Activated T-helper 1 cell treated with anti-CD3 and anti-CD28 coated beads, Interleukin-12 subunit alpha, Interleukin-12 subunit beta, Interleukin-2, Interleukin-4 antibody, amounts not matched to agents 30 ng/mL and 10 ng/mL and 1 ng/mL, durations not matched to agents 14 hours and 24 hours and 36 hours (primary cell): ENCODE data around the gene SORT1. TPM values are rescaled to one million over a fixed set of nuclear protein-coding genes. Genes with fewer than 3 reads are reported as not detected.
"Not testable (repeated sequence)": the region's sequence is repeated elsewhere in the genome, so short reads cannot be mapped to it uniquely, and the experiment has no call there.

ENCODE experiments used
- DNase-seq: peaks from one replicate; pipeline ENCODE4 v3.0.0; 2021; ENCODE audit warnings: low spot score
- H3K27ac Mint-ChIP-seq: one replicate; pipeline ENCODE4 v1.8.0; 2021; ENCODE audit warnings: mild to moderate bottlenecking, mixed read lengths
- H3K27me3 Mint-ChIP-seq: one replicate; pipeline ENCODE4 v1.8.0; 2022; ENCODE audit warnings: mild to moderate bottlenecking, moderate library complexity, mixed read lengths; ENCODE audit not compliant: insufficient read depth
- H3K36me3 Mint-ChIP-seq: one replicate; pipeline ENCODE4 v1.8.0; 2021; ENCODE audit warnings: low read depth, mixed read lengths
- H3K4me1 Mint-ChIP-seq: one replicate; pipeline ENCODE4 v1.8.0; 2021; ENCODE audit warnings: low read depth, mixed read lengths
- H3K4me3 Mint-ChIP-seq: one replicate; pipeline ENCODE4 v1.8.0; 2021; ENCODE audit warnings: mild to moderate bottlenecking, moderate library complexity, mixed read lengths
- H3K9me3 Mint-ChIP-seq: one replicate; pipeline ENCODE4 v1.8.0; 2021; ENCODE audit warnings: mixed read lengths
- intact Hi-C: fragments of 100-400 bp; cut with micrococcal nuclease; formaldehyde crosslinking; loops from one replicate; pipeline ENCODE4 v1.15.1; 2024
- total RNA-seq: library from RNA; stranded (reverse); gene quantifications from 2 replicates; pipeline ENCODE4 v1.2.3, GENCODE V29; 2022

Gene SORT1
- total RNA-seq, result 1.4 and 1.5 TPM in 2 replicates

DNA sequence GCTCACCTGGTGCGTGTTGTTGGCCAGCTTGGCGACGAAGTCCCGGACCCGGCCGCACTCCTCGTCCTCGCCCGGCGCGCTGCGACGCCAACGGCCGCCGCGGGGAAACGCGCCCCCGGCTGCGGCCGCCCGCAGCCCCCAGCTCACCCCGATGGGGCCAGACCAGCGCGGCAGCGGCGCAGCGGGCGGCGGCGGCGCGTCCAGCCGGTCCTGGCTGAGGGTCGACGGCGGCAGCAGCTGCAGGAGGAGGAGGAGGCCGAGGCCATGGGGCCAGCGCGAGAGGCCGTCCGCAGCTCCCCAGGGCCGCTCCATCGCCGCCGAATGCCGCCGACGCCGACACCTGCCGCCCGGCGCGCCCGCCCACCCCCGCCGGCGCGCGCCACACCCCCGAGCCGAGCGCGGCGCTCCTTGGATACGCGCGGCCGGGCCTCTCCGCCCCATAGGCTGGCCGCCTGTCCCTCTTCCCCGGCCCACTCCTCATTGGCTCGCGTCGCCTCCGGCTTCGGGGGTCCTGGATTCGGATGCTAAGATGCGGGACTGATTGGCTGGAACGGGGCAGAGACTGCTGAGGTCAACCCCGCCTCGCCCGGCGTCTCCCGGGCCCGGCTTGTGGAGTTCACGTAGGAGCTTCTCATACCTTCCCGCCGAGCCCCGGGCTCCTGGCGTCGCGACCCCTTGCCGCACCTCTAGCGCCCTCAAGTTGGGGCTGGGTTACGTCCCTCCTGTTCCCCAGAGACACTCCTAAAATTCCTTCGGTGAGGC is at the start of gene SORT1:
TSS of gene SORT1 (minus strand) at position 338 of the 762 bp plus-strand sequence. CDS start at position 312, 26 bp downstream.
- peaks cover 42% of the 10 kb centered on the region for H3K27me3 Mint-ChIP-seq
- peak within 1 kb of the TSS; percentile 38 for H3K27ac Mint-ChIP-seq
- intact Hi-C loops, result loop anchor here (2.0 kb wide), 1 partner anchor 27 kb away; no protein-coding TSS in a partner anchor
- peaks cover 15% of the 10 kb centered on the region for H3K36me3 Mint-ChIP-seq
- H3K9me3 Mint-ChIP-seq, result no peaks in the 10 kb centered on the region
- peak within 1 kb of the TSS; percentile 86 for H3K4me3 Mint-ChIP-seq
- H3K4me1 Mint-ChIP-seq, result peaks cover 25% of the 10 kb centered on the region
- DNase-seq, result peak; percentile 45

DNA sequence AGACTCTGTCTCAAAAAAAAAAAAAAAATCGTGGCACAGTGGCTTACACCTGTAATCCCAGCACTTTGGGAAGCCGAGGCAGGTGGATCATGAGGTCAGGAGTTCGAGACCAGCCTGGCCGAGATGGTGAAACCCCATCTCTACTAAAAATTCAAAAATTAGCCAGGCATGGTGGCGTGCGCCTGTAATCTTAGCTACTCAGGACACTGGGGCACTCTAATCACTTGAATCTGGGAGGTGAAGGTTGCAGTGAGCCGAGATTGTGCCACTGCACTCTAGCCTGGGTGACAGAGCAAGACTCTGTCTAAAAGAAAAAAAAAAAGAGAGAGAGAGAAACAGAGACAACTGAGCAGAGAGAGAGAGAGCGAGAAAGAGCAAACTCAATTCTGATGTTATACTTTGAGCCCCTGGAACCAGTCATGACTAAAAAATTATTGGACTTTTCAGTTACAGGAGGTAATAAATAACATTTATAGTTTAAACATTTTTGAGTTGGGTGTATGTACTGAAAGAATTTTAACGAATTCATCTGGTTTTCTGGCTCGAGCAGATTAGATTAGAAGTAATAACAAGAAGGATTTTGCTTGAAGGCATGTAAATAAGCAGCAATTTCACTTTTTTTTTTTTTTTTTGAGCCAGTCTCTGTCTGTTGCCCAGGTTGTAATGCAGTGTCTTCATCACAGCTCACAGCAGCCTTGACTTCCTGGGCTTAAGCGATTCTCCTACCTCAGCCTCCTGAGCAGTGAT is 48.4 kb upstream of the SORT1 start:
- H3K9me3 Mint-ChIP-seq, H3K4me3 Mint-ChIP-seq, DNase-seq, H3K27ac Mint-ChIP-seq, H3K4me1 Mint-ChIP-seq, H3K36me3 Mint-ChIP-seq, intact Hi-C loops: not testable (repeated sequence)
- peaks cover 37% of the 10 kb centered on the region for H3K27me3 Mint-ChIP-seq

DNA sequence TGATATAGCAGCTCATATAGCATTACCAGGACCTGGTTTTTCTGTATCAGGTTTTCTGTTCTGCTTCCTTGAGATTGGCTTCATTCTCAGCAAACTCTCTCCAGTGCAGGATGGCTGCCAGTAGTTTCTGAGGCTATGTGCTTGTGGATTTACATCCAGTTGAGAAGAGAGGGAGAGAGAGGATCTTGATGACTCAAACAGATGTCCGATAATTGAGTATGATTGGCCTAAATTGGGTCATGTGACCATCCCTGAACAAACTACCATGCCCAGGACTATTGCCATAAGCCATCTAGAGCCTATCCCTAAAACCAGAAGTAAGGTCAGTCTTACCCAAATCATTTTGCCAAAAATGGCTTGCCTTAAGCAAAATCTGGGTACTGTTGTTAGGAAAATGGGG is 46.6 kb upstream of the SORT1 start:
- Mint-ChIP-seq H3K4me3 (no peak overlapping the region), H3K27me3 (peaks cover 26% of the 10 kb centered on the region), H3K9me3 (no peaks in the 10 kb centered on the region), H3K36me3 (no peaks in the 10 kb centered on the region), H3K4me1 (no peaks in the 10 kb centered on the region), H3K27ac (no peak overlapping the region)
- no peak for DNase-seq
- intact Hi-C loops, result no loop called here

DNA sequence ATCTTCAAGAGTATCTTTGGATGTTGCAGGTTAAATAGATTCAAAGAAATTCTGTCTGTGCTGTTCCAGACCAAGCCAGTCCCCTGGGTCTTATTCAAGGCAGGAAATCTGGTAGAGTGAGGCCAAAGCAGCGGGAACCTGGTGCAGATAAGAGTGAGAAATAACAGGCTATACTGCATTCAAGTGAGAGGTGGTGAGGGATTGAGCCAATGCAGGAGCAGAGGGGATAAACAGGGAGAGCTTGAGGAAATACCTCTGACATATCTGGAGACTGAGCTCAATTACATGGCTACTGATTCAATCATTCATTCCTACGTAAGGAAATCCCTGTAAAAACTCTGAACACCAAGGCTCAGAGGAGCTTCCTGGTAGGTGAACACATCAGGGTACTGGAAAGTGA is 45.8 kb upstream of the SORT1 start:
- DNase-seq, result no peak
- intact Hi-C loops, result no loop called here
- H3K9me3 Mint-ChIP-seq, result no peaks in the 10 kb centered on the region
- H3K27ac Mint-ChIP-seq, result no peak overlapping the region
- no peaks in the 10 kb centered on the region for H3K36me3 Mint-ChIP-seq
- no peaks in the 10 kb centered on the region for H3K4me1 Mint-ChIP-seq
- H3K4me3 Mint-ChIP-seq, result no peak overlapping the region
- H3K27me3 Mint-ChIP-seq, result peaks cover 20% of the 10 kb centered on the region

DNA sequence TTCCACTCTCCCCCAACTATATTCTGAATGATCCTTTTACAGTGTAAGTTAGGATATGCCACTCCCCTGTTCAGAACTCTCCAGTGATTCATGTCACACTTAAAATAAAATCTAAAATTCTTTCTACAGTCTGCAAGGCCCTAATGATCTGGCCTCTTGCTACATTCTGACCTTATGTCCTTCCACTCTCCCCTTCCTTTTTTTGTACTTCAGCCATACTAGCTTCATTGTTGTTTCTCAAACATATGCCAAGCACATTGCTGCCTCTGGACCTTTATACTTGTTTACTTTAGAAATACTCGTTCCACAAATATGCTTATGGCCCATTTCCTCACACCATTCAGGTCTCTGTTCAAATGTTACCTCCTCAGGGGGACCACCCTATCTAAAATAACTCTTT is 43.4 kb upstream of the SORT1 start:
- Mint-ChIP-seq H3K36me3 (no peaks in the 10 kb centered on the region), H3K4me3 (no peak overlapping the region), H3K27ac (no peak overlapping the region), H3K4me1 (no peaks in the 10 kb centered on the region), H3K9me3 (no peaks in the 10 kb centered on the region), H3K27me3 (peaks cover 12% of the 10 kb centered on the region)
- intact Hi-C loops, result no loop called here
- DNase-seq, result no peak

DNA sequence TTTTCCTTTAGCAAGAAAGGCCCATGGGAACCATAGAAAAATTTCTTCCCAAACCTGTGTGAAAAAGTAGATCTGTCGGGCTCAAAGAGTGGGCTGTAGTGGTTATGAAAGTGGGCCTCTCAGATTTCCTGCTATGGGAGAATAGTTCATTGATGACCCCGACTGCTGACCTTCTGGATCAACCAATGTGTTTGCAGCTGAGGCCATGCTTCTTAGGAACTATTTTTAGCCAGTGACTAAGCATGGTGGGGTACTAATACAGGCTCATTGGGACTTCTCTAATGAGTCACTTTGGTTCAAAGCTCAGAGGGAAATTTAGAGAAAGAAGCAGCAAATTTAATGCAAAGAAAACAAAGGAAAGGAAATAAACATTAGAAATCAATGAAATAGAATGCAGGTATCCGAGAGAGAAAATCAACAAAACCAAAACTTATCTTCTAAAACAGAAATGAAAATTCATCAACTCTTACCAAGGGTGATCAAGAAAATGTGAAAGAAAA is 41.1 kb upstream of the SORT1 start:
- Mint-ChIP-seq H3K36me3 (no peaks in the 10 kb centered on the region), H3K4me1 (no peaks in the 10 kb centered on the region), H3K27me3 (peaks cover 3% of the 10 kb centered on the region), H3K4me3 (no peak overlapping the region), H3K9me3 (no peaks in the 10 kb centered on the region), H3K27ac (no peak overlapping the region)
- intact Hi-C loops, result no loop called here
- no peak for DNase-seq

DNA sequence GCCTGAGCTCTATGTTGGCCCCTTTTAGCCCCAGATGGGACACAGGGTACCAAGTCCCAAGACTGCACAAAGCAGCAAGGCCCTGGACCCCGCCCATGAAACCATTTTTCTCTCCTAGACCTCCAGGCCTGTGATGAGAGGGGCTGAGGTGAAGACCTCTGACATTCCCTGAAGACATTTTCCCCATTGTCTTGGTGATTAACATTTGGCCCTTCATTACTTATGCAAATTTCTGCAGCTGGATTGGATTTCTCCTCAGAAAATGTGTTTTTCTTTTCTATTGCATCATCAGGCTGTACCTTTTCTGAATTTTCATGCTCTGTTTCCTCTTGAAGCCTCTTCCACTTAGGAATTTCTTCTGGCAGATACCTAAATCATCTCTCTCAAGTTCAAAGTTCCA is 36.8 kb upstream of the SORT1 start:
- Mint-ChIP-seq H3K9me3 (no peaks in the 10 kb centered on the region), H3K27ac (no peak overlapping the region), H3K4me3 (no peak overlapping the region), H3K36me3 (no peaks in the 10 kb centered on the region), H3K27me3 (peaks cover 8% of the 10 kb centered on the region), H3K4me1 (no peaks in the 10 kb centered on the region)
- intact Hi-C loops, result no loop called here
- DNase-seq, result no peak

DNA sequence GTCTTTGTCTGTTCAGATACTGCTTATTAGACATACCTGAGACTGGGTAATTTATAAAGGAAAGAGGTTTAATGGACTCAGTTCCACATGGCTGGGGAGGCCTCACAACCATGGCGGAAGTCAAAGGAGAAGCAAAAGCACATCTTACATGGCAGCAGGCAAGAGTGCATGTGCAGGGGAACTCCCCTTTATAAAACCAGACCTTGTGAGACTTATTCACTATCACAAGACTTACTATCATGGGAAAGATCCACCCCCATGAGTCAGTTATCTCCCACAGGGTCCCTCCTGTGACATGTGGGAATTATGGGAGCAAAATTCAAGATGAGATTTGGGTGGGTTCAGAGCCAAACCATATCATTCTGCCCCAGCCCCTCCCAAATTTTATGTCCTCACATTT is 35.6 kb upstream of the SORT1 start:
- H3K4me3 Mint-ChIP-seq, result no peak overlapping the region
- no peaks in the 10 kb centered on the region for H3K36me3 Mint-ChIP-seq
- no peaks in the 10 kb centered on the region for H3K9me3 Mint-ChIP-seq
- DNase-seq, result no peak
- intact Hi-C loops, result no loop called here
- H3K27ac Mint-ChIP-seq, result no peak overlapping the region
- peaks cover 8% of the 10 kb centered on the region for H3K27me3 Mint-ChIP-seq
- H3K4me1 Mint-ChIP-seq, result peaks cover 6% of the 10 kb centered on the region

DNA sequence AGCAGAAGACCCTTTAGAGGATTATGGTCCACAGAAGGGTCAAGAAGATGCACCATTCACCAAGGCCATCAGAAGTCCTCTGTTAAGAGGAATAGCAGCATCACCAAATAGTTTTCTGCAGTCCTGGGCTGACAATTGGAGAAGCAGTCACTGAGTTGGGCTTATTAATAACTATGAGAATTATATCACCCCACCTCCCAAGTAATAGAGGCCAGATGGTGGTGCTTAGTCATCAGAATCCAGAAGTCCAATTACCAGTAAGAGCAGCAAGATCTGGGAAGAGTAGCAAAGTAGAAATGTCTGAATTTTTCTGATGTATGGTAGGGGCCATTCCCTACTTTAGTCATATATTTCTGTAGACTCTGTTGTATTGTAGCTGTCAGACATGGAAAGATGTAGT is 34.6 kb upstream of the SORT1 start:
- Mint-ChIP-seq H3K36me3 (no peaks in the 10 kb centered on the region), H3K4me3 (no peak overlapping the region), H3K4me1 (peaks cover 11% of the 10 kb centered on the region), H3K27ac (no peak overlapping the region), H3K27me3 (peaks cover 8% of the 10 kb centered on the region), H3K9me3 (no peaks in the 10 kb centered on the region)
- DNase-seq, result no peak
- intact Hi-C loops, result no loop called here

DNA sequence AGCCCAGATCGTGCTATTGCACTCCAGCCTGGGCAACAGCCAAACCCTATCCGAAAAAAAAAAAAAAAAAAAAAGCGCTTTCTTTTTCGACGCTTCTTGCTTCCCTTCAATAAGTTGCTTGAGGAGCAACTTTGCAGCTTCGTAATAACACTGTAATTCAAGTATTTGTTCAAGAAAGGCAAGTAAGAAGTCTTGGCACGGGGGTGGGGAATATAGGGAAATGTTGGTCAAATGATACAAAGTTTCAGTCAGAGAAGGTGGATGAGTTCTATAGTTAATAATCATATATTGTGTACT is 29.4 kb upstream of the SORT1 start:
- DNase-seq, result no peak
- intact Hi-C loops, result loop anchor here (2.0 to 10.0 kb wide), 5 partner anchors 40 to 912 kb away; partner anchors contain the start of genes GSTM1, RBM15 and SYPL2
- H3K9me3 Mint-ChIP-seq, result no peaks in the 10 kb centered on the region
- peaks cover 40% of the 10 kb centered on the region for H3K4me1 Mint-ChIP-seq
- peaks cover 18% of the 10 kb centered on the region for H3K36me3 Mint-ChIP-seq
- peaks cover 4% of the 10 kb centered on the region for H3K27me3 Mint-ChIP-seq
- H3K27ac Mint-ChIP-seq, result peak overlapping the region; percentile 96
- peak overlapping the region; percentile 97 for H3K4me3 Mint-ChIP-seq

DNA sequence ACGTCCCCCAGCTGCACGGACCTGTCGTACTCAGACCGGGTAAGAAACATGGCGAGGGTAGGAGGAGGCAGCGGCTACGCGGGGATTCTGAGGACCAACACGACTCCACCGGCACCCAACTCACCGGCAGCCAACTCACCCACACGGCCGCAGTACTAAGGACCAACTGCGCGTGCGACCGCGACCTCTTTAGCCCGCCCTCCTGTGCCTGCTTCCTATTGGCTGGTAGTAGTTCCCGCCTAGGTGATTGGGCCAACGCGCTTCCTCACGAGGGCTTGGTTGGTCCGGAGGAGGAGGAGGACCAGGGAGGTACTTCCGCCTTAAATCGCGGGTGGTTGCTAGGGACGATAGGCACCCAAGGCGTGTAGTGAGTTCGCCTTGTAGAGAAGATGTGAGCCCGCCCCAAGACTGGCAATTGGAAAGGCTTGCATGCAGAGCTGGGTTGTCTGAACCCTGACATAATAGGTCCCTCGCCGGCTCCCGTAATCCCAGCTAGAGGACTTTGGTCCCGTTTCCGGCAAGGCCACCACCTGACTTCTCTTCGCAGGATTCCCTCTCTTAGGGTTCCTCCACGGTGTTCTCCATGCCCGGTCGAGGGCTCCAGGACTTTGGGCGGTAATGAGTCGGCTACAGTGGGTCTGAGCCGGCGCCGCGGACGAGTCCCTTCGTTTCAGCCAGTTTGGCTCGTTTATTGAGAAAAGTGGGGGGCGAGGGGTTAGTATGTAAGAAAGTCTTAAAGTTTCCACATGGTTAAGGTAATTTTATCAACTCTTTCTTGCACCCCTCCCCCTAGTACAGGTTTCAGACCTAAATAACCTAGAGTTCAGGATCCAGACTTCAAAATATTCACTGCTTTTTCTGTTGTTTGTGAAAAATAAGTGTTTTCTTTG is 28.8 kb upstream of the SORT1 start, which contains the start of gene PSMA5:
TSS of gene PSMA5 (minus strand) at position 168 of the 890 bp plus-strand sequence. CDS start at position 50, 118 bp downstream.
- Mint-ChIP-seq H3K36me3 (peaks cover 21% of the 10 kb centered on the region), H3K4me1 (peaks cover 44% of the 10 kb centered on the region)

More for the DNA sequence above, 28.8 kb upstream of the SORT1 start, which contains the start of gene PSMA5:
- Mint-ChIP-seq H3K27me3 (peaks cover under 1% of the 10 kb centered on the region), H3K9me3 (no peaks in the 10 kb centered on the region), H3K4me3 (peak within 1 kb of the TSS; percentile 97), H3K27ac (peak within 1 kb of the TSS; percentile 96)
- peak; percentile 94 for DNase-seq
- intact Hi-C loops, result loop anchor here (1.0 to 10.0 kb wide), 16 partner anchors 27 to 912 kb away; partner anchors contain the start of genes ATXN7L2, CLCC1, CYB561D1 and GNAI3
